NCI-H1694 (cell line): ENCODE measurements around the gene CABP7.

ENCODE experiments used
- DNase-seq: peaks from one replicate; lab custom pipeline; 2025; lab: John Stamatoyannopoulos, UW

Gene CABP7

GRCh38 chr22:29719899-29720645, at the start of gene CABP7:
Gene CABP7, plus strand, starts transcription at chr22:29720003. Its CDS starts 422 bp downstream, at chr22:29720425.
- DNase-seq: no peak

GRCh38 chr22:29670626-29671025, 49.2 kb upstream of the CABP7 start:
- no peak for DNase-seq

- DNase-seq: no peak
Measured at GRCh38 chr22:29673361-29674066, 46.3 kb upstream of the CABP7 start.

DNA sequence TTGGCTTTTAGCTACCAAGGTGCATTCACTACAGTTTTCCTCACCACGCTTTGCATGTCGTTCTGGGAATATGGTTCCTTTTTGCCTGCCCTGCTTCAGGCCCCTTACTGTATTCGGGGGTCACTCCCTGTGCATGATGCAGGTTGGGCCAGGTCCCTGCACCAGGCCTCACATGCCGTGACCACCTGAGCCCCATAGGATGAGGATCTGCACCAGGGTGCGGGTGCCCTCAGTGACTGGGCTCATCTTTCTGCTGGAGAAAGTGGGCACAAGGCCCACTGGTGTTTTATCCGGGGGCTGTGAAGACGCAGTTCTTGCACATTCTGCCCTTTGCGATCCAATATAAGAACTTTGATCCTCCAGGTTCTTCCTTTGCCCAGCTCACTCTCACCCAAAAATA, 45.7 kb upstream of the CABP7 start:
- DNase-seq: no peak

- DNase-seq: no peak
Measured at GRCh38 chr22:29679316-29679715, 40.5 kb upstream of the CABP7 start.

DNA sequence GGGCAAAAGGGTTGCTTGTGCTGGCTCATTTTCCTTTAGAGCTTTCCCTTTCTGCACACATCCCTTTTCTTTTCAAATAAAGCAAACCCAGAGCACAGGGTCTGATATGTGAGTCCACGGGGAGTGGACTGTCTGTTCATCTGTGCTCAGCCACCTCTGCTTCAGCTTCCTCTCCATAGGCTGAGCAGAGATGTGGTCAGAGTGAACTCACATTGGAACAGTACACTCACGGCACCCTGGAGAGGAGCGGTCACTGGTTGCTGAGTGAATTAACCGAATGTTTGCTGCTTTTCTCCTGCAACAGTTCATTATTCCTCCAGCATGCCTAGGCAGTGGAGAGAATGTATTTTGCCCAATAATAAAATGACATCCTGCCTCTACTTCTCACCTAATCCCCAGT, 36.3 kb upstream of the CABP7 start:
- no peak for DNase-seq

- DNase-seq: no peak
Measured at GRCh38 chr22:29684244-29684643, 35.6 kb upstream of the CABP7 start.

GRCh38 chr22:29689206-29689879, 30.5 kb upstream of the CABP7 start:
- DNase-seq: no peak

DNA sequence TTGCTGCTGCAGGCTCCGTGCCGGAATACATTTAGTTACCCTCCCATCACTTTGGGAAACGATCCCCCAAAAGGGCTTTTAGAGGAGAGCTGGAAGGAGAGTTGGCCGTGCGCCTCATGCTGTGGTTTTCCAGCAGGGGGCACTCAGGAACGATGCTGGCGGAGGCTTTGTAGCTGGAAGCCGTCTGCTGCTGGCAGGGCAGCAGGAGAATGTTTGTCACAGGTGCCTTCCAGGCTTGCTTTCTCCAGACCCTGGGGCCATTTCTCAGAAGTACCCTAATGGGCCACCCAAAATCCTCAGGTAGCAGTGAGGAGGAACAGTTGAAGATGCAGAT, 30.0 kb upstream of the CABP7 start:
- DNase-seq: peak; percentile 70

DNA sequence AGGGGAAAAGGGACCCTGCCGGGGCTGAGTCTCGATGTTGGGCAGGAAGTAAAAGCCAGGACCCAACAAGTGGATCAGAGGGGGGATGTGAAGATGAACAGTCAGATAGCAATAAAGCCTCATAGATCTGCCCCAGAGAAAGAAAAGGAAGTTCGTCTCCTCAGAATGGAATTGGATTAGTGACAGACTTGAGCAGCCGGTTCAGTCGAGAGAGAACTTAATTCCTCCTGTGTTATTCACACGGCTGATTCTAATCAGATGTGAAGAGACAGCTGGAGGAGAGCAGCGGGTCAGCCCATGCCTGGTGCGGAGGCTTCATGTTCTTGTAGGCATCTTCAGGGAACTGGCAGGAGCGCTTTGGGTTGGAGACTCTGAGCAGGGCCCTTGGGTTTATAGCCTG, 29.3 kb upstream of the CABP7 start:
- DNase-seq: no peak

- DNase-seq: no peak
Measured at GRCh38 chr22:29691636-29692326, 28.0 kb upstream of the CABP7 start.

GRCh38 chr22:29692327-29692640, 27.5 kb upstream of the CABP7 start:
- no peak for DNase-seq

DNA sequence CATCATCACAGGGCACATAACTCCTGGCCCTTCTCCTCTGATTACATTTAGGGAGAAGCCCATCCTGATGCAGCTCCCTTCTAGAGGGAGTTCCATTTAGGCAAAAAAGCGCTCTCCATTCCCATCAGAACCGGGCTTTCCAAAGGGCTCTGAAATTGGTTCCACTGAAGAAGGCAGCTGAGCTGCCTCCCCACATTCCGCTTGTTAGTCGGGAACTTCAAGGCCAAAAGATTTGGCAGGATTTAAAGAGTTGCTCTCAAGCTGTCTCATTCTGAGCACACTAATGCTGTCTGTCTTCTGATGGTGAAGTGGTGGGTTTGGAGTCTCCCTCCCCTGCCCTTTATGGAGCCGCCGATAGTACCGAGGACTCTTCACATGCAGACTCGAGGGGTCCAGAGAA, 26.6 kb upstream of the CABP7 start:
- DNase-seq: no peak

DNA sequence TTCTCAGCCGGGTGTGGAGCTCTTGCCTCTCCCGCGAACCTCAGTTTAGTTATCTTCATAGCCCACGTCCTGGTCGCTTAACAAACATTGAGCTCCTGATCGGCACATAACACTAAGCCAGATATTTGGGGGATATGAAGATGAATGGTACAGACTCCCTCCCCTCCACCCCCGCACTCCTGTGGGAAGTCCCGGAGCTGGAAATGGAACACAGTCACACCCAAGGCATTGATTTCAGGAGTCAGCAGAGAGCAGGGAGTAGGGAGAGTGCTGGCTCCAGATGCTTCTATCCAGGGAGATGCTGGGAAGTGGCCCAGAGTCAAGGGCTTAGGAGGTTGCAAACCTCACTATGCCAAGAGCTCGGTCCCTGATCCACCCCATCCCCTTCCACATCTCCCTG, 26.1 kb upstream of the CABP7 start:
- no peak for DNase-seq

DNA sequence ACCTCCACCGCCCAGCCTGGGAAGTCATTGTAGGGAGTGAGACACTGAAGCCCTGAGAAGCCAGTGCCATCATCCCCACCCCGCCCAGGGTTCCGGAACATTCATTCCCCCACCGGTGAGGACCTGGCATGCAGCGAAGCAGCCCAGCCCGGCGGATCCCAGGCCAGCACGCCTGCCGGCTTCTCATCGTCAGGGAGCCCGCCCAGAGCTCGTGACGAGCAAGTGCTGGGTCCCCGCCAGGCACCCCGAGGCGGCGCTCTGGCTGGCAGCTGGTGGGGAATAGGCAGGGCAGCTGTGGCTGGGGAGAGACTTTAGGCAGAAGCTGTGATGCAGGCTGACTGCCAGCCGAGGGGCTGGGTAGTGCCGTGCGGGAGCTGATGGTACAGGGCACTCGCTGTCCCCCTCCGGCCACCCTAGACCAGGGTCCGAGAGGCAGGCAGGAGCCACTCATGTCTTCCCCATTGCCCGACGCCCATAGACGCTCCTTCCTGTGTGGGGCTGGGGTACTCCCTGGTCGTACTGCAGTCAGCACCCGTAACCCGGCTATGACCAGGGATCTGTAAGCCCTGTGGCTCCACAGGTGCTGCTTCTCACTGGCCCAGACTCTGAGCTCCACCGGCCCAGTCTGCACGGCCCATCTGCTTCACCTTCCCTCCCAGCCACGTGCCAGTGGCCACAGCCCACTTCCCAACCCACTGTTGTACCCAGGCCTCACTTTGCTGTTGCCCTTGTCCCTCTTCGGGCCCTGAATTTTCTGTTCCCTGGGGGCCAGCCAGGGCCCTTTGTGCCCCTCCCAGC, 24.5 kb upstream of the CABP7 start:
- DNase-seq: peak; percentile 83

DNA sequence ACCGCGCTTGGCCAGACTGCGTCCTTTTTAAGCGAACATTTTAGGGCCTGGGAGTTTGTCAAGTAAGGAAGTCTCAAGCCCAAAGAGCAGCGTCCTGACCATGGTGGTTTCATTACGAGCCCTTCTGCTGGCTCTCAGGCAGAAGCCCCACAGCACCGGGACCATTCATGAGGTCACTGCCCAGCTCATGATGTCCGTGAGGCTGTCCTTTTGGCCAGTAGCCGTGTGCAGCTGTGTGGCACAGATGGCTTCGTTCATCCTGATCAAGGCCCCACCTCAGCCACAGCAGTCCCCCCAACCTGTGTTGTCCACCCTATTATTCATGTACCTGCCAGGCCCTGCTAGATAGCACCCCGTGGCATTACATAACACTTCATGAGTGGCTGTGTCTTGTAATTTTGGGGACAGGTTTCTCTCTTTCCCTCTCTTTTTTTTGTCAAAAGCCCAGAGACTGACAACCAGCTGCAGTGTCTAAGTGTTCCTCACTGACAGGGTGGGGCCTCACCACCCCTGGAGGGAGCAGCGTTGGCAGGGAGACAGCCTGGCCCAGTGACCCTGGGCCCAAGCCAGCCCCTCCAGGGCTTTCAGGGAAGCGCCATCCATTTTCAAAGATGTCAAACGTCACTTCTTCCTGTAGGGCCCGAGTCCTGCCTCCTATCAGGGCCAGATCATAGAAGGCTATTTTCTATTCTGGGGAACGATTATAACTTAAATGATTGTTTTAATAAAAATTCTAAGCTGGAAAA, 21.8 kb upstream of the CABP7 start:
- DNase-seq: no peak

DNA sequence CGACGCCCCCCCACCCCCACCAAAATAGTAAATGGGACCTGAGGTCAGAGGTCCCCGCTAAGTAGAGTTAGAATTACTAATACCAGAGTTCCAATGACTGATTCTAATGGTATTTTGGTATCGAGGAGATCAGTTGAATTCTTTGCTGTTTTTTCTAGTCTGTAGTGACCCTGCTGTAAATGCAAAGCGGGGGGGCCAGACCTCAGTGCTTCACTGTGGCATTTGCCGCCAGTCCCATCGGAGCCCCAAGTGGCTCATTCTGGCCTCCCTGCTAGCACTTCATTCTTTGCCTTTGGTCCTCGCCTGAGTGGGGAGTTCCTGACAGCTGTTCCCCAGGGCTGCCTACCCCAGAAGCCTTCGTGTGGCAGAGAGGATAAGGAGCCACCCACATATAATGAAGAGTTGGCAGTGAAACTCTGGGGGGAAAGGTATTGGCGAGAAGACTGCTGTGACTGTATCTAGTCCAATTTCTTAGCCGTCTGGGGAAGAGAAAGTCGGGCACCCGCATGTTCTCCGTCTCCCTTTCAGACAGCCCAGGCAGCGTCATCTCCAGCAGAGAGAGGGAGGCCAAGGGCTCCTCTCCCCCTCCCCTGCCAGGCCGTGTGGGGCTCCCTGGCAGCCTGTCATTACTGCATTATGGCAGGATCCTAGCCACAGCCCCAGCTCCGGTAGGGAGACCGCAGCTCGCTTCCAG, 19.4 kb upstream of the CABP7 start:
- peak; percentile 36 for DNase-seq

GRCh38 chr22:29700900-29701154, 19.0 kb upstream of the CABP7 start:
- DNase-seq: no peak

- DNase-seq: no peak
Measured at GRCh38 chr22:29701155-29701999, 18.4 kb upstream of the CABP7 start.
